IPS-15b (cell line): ENCODE results near the gene KRTAP2-1.
"Not testable (repeated sequence)": the region's sequence is repeated elsewhere in the genome, so short reads cannot be mapped to it uniquely, and the experiment has no call there.

Source experiments
- H3K27me3 ChIP-seq: one replicate; pipeline ENCODE4 v1.6.1; 2013; ENCODE audit warnings: low read length; ENCODE audit not compliant: control insufficient read depth, insufficient read depth
- H3K36me3 ChIP-seq: one replicate; pipeline ENCODE4 v1.6.1; 2013; ENCODE audit warnings: low read length; ENCODE audit not compliant: control insufficient read depth, insufficient read depth
- H3K4me1 ChIP-seq: one replicate; pipeline ENCODE4 v1.6.1; 2013; ENCODE audit warnings: mild to moderate bottlenecking, low read length; ENCODE audit not compliant: control insufficient read depth, insufficient read depth
- H3K4me3 ChIP-seq: one replicate; pipeline ENCODE4 v1.5.1; 2013; ENCODE audit warnings: low read depth, low read length
- H3K9ac ChIP-seq: one replicate; pipeline ENCODE4 v1.6.1; 2013; ENCODE audit warnings: low read depth, mild to moderate bottlenecking, low read length
- H3K9me3 ChIP-seq: one replicate; pipeline ENCODE4 v1.6.1; 2013; ENCODE audit warnings: mild to moderate bottlenecking, low read length; ENCODE audit not compliant: control insufficient read depth, insufficient read depth

The KRTAP2-1 gene

DNA sequence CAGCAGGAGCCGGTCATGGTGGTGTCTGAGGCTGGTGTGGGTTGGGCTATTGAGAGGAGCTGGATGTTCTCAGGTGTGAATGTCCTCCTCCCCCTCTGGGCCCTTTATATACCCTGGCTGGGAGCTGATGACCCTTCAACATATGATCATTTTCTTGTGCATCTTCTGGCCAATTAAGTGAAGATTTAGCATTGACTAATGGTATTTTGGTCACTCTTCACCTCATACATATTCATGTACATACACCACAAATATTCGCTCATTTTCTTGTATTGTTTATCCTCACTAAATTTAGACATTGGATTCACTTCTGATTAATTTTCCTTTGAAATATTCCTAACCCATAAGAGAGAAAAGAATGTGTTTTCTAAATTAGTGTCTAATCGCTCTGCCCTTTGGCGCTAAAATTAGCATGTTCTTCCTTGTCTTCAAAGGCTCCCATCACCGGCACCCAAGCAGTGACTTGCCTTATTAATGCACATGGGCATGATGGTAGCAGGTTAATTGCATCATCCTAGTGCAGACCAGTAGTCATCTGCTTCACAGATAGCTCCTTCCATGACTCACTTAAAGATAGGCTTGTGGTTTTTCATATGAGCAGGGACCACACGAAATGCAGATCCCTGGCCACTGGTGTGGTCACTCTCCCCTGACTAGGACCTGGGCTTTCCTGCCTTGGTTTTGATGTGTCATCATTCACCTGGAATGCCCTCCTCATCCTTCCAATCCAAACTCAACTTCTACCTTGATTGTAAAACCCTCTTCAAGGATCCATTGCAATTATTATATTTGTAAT is 18.9 kb upstream of the KRTAP2-1 start, which contains the start of gene KRTAP2-4:
KRTAP2-4 (minus strand) TSS at position 51 of the 796 bp plus-strand sequence; CDS start at position 17, 34 bp downstream.
- Histone ChIP-seq H3K4me3 (no peak within 1 kb of the TSS), H3K27me3 (no peaks in the 10 kb centered on the region), H3K4me1 (no peaks in the 10 kb centered on the region), H3K9me3 (no peaks in the 10 kb centered on the region), H3K36me3 (no peaks in the 10 kb centered on the region), H3K9ac (no peak within 1 kb of the TSS)

DNA sequence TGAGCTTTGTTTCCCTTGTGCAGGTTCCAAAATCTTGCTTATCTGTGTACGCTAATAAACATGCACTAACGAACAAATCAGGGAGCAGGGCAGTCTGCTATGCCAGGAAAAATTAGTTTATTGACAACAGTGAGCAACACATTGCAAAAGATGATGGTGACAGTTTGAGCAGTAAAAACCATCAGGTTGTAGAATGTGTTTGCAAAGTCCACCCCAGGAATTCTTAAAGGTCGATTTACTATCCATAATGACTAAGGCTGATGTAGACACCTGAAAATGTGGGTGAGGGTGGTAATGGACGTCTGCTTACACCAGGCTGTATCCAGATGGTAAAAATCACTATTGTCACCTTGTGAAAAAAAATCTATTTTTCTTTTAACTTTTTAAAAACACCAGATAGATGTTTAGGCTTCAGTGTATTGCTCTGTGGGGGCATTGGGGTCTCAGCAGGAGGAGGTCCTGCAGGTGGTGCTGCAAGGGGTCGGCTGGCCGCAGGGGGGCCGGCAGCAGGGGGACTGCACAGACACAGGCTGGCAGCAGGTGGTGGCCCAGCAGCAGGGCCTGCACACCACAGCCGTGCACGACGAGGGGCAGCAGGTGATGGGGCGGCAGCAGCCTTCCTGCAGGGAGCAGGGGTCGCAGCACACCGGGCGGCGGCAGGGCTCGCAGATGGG is 18.0 kb upstream of the KRTAP2-1 start:
- H3K4me1 ChIP-seq, H3K4me3 ChIP-seq, H3K36me3 ChIP-seq, H3K9ac ChIP-seq, H3K27me3 ChIP-seq, H3K9me3 ChIP-seq: not testable (repeated sequence)

DNA sequence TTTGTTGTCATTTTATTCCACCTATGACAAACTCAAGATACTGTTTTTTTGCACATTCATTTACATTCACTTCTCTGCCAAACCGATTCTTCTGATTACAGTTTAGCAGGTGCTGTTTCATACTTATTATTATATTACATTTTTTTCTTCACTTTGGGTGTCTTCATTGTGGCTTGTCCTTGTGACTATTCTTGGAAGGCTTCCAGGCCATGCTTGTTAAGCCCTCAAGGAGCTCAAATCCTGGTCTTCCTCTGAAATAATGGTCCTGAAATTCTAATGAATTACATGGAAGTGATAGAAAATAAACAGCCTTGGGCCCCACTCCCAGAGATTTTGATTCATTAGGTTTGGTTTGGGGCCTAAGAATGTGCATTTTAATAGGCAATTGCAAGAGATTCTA is 17.2 kb upstream of the KRTAP2-1 start:
- H3K4me1 ChIP-seq, result no peaks in the 10 kb centered on the region
- no peak overlapping the region for H3K9ac ChIP-seq
- H3K27me3 ChIP-seq, result no peaks in the 10 kb centered on the region
- no peak overlapping the region for H3K4me3 ChIP-seq
- H3K36me3 ChIP-seq, result no peaks in the 10 kb centered on the region
- no peaks in the 10 kb centered on the region for H3K9me3 ChIP-seq

DNA sequence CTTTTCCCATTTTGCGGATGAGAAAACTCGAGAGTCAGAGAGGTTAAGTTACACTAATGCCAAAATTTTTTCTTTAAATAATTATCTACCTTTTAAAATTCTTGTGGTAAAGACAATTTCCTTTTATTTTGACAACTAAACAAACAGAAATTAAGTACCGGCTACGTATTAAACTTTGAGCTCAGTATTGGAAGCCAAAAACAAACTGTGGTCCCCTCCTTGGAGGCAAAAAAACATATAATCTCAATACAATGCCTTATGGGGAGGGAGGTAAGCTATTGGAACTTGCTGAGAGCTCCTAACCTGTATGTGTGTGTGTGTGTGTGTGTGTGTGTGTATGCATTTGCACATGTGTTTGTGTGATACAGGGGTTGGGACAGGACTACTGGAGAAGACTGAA is 16.3 kb upstream of the KRTAP2-1 start:
- Histone ChIP-seq H3K27me3 (no peaks in the 10 kb centered on the region), H3K36me3 (no peaks in the 10 kb centered on the region), H3K9me3 (no peaks in the 10 kb centered on the region), H3K4me3 (no peak overlapping the region), H3K4me1 (no peaks in the 10 kb centered on the region), H3K9ac (no peak overlapping the region)

DNA sequence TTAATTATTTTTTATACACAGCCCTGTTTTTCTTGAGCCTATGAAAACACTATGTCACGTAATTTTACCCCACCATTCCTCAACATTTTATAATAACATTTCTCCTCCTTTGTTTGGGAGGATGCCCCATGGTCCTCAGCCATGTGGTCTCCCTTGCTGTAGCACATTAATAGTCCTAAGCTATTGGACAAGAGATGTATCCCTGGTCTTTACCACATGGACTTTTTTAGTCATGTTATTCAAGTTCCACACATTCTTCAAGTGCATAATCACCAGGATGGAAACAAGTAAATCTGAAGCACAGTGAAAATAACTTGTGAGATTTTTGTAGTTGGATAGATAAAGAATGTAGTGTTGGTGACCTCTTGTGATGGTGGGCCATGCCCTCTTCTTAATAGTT is 14.8 kb upstream of the KRTAP2-1 start:
- Histone ChIP-seq H3K9me3 (no peaks in the 10 kb centered on the region), H3K36me3 (no peaks in the 10 kb centered on the region), H3K27me3 (no peaks in the 10 kb centered on the region), H3K9ac (no peak overlapping the region), H3K4me1 (no peaks in the 10 kb centered on the region), H3K4me3 (no peak overlapping the region)

DNA sequence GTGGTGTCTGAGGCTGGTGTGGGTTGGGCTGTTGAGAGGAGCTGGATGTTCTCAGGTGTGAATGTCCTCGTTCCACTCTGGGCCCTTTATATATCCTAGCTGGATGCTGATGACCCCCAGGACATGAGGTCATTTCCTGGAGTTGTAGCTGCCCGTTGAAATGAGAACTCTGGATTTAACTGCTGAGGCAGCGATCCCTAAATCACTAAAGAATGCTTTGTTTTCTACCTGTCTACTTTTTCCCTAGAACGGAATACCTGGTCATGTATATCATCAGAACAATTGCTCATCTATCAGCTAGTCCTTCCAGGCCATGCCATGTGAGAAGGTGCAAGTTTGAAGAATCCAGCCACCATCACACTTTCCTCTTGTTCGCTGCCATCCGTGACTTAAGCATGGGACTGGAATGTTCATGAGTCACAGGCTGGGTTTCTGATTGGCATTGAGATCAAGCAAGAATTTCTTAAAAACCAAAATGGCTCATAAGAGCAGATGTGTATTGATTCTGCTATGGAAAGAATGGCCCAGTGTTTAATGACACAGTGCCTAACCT is 13.0 kb upstream of the KRTAP2-1 start, which contains the start of gene KRTAP2-3:
KRTAP2-3 (minus strand) TSS at position 63 of the 553 bp plus-strand sequence. CDS start 64 bp downstream, outside the sequence.
- Histone ChIP-seq H3K27me3 (no peaks in the 10 kb centered on the region), H3K9me3 (no peaks in the 10 kb centered on the region), H3K36me3 (no peaks in the 10 kb centered on the region), H3K4me1 (no peaks in the 10 kb centered on the region), H3K4me3 (no peak within 1 kb of the TSS), H3K9ac (no peak within 1 kb of the TSS)

DNA sequence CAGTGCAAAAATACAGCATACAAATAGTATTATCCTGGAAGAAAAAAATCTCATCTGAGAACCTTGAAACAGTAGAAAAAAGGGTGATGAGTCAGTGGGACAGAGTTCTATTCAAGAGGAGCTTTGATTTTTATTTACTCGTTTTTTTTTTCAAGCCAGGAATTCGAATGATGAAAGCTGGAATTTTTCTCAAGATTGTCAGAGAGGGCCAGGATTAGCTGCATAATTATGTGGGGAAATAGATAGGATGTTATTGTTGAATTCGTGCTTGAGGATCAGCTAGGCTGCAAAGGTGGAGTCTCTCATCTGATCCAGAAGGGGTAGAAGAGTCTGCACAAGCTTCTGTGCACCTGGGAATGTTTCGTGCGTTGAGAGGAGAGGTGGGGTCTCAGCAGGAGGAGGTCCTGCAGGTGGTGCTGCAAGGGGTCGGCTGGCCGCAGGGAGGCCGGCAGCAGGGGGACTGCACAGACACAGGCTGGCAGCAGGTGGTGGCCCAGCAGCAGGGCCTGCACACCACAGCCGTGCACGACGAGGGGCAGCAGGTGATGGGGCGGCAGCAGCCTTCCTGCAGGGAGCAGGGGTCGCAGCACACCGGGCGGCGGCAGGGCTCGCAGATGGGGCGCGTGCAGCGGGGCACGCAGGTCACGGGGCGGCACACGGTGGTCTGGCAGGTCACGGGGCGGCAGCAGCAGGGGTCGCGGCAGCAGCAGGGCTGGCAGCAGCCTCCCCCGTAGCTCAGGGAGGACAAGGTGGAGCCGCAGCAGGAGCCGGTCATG is 12.3 kb upstream of the KRTAP2-1 start:
- H3K9ac ChIP-seq, H3K4me1 ChIP-seq: not testable (repeated sequence)

DNA sequence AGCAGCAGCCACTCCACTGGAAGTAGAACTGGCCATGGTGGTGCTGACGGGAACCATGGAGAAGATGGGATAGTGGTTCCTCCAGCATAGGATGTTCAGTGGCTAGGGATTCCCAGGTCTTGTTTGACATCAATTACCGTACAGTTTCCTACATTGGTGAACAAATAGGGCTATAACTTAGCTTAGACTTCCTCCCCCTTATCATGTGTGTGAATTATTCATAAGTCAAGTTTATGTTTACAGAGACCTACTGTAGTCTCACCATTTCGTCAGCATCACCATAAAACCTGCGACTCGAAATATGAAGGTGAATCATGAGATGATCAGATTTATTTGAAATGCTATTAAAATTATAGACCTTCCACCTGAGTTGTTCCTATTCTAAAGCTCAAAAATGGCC is 11.6 kb upstream of the KRTAP2-1 start:
- no peak overlapping the region for H3K4me3 ChIP-seq
- no peaks in the 10 kb centered on the region for H3K27me3 ChIP-seq
- H3K4me1 ChIP-seq, result no peaks in the 10 kb centered on the region
- H3K9me3 ChIP-seq, result no peaks in the 10 kb centered on the region
- no peak overlapping the region for H3K9ac ChIP-seq
- H3K36me3 ChIP-seq, result no peaks in the 10 kb centered on the region

More for the DNA sequence above, 12.3 kb upstream of the KRTAP2-1 start:
- H3K9me3 ChIP-seq, H3K4me3 ChIP-seq, H3K36me3 ChIP-seq, H3K27me3 ChIP-seq: not testable (repeated sequence)

DNA sequence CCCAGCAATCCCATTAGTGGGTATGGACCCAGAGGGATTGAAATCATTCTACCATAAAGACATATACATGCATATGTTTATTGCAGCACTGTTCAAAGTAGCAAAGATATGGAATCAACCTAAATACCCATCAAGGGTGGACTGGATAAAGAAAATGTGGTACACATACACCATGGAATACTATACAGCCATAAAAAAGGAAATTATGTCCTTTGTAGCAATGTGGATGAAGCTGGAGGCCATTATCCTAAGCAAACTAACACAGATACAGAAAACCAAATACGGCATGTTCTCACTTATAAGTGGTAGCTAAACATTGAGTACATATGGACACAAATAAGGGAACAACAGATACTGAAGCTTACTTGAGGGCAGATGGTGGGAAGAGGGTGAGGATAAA is 10.4 kb upstream of the KRTAP2-1 start:
- H3K36me3 ChIP-seq, result no peaks in the 10 kb centered on the region
- no peaks in the 10 kb centered on the region for H3K27me3 ChIP-seq
- H3K9me3 ChIP-seq, result no peaks in the 10 kb centered on the region

DNA sequence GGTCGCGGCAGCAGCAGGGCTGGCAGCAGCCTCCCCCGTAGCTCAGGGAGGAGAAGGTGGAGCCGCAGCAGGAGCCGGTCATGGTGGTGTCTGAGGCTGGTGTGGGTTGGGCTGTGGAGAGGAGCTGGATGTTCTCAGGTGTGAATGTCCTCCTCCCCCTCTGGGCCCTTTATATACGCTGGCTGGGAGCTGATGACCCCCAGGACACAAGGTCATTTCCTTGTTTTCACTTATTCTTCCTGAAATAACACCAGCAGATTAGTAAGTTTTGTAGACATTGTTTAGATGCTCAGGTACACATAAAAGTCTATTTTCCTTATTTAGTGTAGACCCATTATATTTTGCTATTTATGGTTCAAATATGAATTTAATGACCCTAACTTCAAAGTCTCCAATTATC is 8.0 kb upstream of the KRTAP2-1 start, which contains the start of gene KRTAP2-2:
KRTAP2-2 (minus strand) TSS at position 101 of the 400 bp plus-strand sequence; CDS start at position 82, 19 bp downstream.
- H3K9ac ChIP-seq, H3K9me3 ChIP-seq, H3K27me3 ChIP-seq, H3K36me3 ChIP-seq, H3K4me1 ChIP-seq, H3K4me3 ChIP-seq: not testable (repeated sequence)

More for the DNA sequence above, 10.4 kb upstream of the KRTAP2-1 start:
- Histone ChIP-seq H3K9ac (no peak overlapping the region), H3K4me1 (no peaks in the 10 kb centered on the region), H3K4me3 (no peak overlapping the region)

DNA sequence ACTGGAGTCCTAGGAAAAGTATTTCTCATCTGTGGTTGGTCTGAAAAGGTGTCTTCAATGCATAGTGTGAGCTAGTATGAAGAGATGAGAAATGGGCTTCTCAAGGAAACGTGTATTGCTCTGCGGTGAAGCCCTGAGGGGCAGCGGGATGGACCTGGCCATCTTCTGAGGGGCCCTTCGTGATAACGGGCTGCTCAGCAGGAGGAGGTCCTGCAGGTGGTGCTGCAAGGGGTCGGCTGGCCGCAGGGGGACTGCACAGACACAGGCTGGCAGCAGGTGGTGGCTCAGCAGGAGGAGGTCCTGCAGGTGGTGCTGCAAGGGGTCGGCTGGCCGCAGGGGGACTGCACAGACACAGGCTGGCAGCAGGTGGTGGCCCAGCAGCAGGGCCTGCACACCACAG is 7.4 kb upstream of the KRTAP2-1 start:
- not testable (repeated sequence) for H3K27me3 ChIP-seq, H3K4me1 ChIP-seq, H3K9ac ChIP-seq, H3K4me3 ChIP-seq, H3K9me3 ChIP-seq, H3K36me3 ChIP-seq
